ENCODE results near the gene TAS2R43.

Gene TAS2R43

DNA sequence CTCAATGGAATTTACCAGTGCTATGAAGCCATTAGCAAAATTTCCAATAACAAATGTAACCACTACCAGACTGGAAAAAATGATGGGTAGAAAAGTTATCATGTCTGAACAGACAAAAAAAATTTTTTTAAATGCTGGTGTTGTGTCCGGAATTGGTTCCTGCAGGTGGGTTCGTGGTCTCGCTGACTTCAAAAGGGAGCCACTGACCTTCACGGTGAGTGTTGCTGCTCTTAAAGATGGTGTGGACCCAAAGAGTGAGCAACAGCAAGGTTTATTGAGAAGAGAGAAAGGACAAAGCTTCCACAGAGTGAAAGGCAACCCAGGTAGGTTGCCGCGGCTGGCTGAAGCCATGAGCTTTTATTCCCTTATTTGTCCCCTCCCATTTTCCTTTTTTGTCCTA is at the start of gene TAS2R43:
Gene TAS2R43 (minus strand): TSS at position 186 of the 400 bp plus-strand sequence. CDS start 84 bp downstream, at position 102.
- TF ChIP-seq, protein P1, sequence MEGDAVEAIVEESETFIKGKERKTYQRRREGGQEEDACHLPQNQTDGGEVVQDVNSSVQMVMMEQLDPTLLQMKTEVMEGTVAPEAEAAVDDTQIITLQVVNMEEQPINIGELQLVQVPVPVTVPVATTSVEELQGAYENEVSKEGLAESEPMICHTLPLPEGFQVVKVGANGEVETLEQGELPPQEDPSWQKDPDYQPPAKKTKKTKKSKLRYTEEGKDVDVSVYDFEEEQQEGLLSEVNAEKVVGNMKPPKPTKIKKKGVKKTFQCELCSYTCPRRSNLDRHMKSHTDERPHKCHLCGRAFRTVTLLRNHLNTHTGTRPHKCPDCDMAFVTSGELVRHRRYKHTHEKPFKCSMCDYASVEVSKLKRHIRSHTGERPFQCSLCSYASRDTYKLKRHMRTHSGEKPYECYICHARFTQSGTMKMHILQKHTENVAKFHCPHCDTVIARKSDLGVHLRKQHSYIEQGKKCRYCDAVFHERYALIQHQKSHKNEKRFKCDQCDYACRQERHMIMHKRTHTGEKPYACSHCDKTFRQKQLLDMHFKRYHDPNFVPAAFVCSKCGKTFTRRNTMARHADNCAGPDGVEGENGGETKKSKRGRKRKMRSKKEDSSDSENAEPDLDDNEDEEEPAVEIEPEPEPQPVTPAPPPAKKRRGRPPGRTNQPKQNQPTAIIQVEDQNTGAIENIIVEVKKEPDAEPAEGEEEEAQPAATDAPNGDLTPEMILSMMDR (IDR thresholded peaks at IDR 0.05; ENCODE audit: insufficient read depth, low read length, missing control alignments): no peak
- DNase-seq (ENCODE audit: low read depth, low spot score): no peak
- ChIA-PET POLR2A (no interaction called here), CTCF (no interaction called here)
- H3K4me3 ChIP-seq (ENCODE audit: low read depth, low read length): no peak within 1 kb of the TSS

DNA sequence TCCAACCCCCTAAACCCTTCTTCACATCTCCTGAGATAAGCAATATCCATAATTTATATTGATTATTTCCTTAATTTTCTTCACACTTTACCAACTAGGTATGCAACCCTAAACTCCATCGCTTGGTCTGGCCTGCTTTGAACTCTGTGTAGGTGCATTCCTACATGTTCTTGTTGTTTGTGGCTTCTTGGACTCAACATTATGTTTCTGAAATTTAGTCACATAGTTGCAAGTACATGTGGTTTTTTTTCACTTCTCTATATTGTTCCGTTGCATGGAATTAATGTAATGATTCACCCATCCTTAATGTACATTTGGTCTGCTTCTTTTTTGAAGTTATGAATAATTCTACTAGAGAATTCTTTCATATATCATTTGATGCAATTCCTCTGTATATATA is 44.0 kb upstream of the TAS2R43 start:
- ChIA-PET POLR2A (no interaction called here), CTCF (no interaction called here)
- H3K4me3 ChIP-seq (ENCODE audit: low read depth, low read length): no peak overlapping the region
- TF ChIP-seq, protein P1 (IDR thresholded peaks at IDR 0.05; ENCODE audit: insufficient read depth, low read length, missing control alignments): no peak
- DNase-seq (ENCODE audit: low read depth, low spot score): no peak

GRCh38 chr12:11134305-11134704 is 42.2 kb upstream of the TAS2R43 start, which contains the start of gene TAS2R30:
Gene TAS2R30, minus strand, starts transcription at chr12:11134644. Its CDS starts 400 bp downstream, at chr12:11134244.
- ChIA-PET POLR2A (no interaction called here), CTCF (no interaction called here)
- DNase-seq (ENCODE audit: low read depth, low spot score): no peak
- no peak within 1 kb of the TSS for H3K4me3 ChIP-seq (ENCODE audit: low read depth, low read length)
- TF ChIP-seq, protein P1 (IDR thresholded peaks at IDR 0.05; ENCODE audit: insufficient read depth, low read length, missing control alignments): no peak

DNA sequence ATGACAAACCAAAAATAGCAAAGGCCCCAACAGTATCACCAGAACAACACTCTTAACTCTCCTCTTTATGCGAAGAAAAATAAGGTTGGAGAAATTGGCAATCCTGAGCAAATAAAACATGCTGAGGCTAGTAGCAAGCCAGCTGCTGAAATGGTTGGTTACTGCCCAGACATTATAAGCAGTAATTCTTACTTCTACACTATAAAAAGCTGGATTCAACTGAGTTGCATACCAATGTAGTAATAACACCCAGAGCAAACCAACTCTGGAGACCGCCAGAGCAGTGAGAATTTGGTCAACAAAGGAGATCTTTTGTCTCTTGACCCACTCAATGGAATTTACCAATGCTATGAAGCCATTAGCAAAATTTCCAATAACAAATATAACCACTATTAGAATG is 41.7 kb upstream of the TAS2R43 start:
- POLR2A ChIA-PET: no interaction called here
- no peak overlapping the region for H3K4me3 ChIP-seq (ENCODE audit: low read depth, low read length)
- TF ChIP-seq, protein P1 (IDR thresholded peaks at IDR 0.05; ENCODE audit: insufficient read depth, low read length, missing control alignments): no peak
- CTCF ChIA-PET: no interaction called here
- DNase-seq (ENCODE audit: low read depth, low spot score): no peak

GRCh38 chr12:11133162-11133561 is 41.0 kb upstream of the TAS2R43 start:
- CTCF ChIA-PET: no interaction called here
- POLR2A ChIA-PET: no interaction called here
- TF ChIP-seq, protein P1 (IDR thresholded peaks at IDR 0.05; ENCODE audit: insufficient read depth, low read length, missing control alignments): no peak
- no peak for DNase-seq (ENCODE audit: low read depth, low spot score)
- no peak overlapping the region for H3K4me3 ChIP-seq (ENCODE audit: low read depth, low read length)

GRCh38 chr12:11130999-11131398 is 38.9 kb upstream of the TAS2R43 start:
- ChIA-PET CTCF (interaction anchor here (1.0 kb wide), 1 partner anchor 32 kb away, joined by 3 read pairs; no protein-coding TSS in a partner anchor), POLR2A (no interaction called here)
- no peak for DNase-seq (ENCODE audit: low read depth, low spot score)
- no peak overlapping the region for H3K4me3 ChIP-seq (ENCODE audit: low read depth, low read length)
- TF ChIP-seq, protein P1 (IDR thresholded peaks at IDR 0.05; ENCODE audit: insufficient read depth, low read length, missing control alignments): no peak
